ENCODE results near the gene FHIT.

FHIT gene

DNA sequence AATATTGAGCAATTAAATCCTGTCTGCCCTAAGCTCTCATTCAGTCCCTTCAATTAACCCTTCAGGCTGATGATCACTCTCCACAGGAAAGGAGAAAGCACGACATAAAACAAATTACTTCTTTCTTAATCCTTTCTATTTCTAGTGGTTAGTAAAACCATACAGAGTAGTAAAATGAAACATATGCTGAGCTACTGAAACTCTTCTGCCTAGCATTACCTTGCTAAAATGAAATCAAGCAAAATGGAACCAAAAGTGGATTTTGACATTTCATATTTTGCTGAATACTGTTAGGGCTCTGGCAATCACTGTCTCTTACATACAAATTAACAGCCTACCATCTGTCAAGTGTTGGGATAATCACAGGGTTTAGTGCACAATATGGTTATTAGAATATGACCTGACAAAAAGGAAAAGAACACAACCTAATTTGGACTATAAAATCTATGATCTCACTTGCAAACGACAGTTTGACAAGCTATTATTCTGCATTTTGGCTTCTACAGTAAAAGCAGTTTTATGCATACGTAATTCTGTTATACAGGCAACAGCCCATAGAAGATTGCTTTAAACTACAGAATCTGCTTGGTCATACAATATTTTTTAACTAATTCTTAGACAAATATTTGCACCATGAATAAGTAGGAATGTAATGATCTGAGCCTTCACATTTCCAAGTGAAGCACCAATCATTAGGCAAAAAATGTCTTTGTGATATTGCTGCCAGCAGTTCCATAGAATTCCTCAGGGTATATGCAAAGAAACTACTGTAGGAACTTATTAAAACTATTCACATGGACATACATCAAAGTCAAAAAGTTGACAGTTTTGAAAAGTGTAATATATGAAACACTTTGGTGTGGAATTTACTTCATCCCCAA, 105.0 kb downstream of the FHIT start:
- Histone ChIP-seq H3K79me2 (no peaks in the 10 kb centered on the region), H3K9ac (no peak overlapping the region), H2AFZ (no peak overlapping the region), H3K27me3 (ENCODE audit: control insufficient read depth, insufficient read depth, low read length) (no peaks in the 10 kb centered on the region), H3K36me3 (ENCODE audit: control insufficient read depth, insufficient read depth, low read length) (no peaks in the 10 kb centered on the region), H3K27ac (no peak overlapping the region), H3K4me1 (peaks cover 5% of the 10 kb centered on the region), H3K4me2 (ENCODE audit: low read length) (no peak overlapping the region), H3K9me3 (ENCODE audit: control insufficient read depth, low read length) (no peaks in the 10 kb centered on the region), H3K4me3 (ENCODE audit: low read depth, low read length) (no peak overlapping the region)
- TF ChIP-seq, protein P1, sequence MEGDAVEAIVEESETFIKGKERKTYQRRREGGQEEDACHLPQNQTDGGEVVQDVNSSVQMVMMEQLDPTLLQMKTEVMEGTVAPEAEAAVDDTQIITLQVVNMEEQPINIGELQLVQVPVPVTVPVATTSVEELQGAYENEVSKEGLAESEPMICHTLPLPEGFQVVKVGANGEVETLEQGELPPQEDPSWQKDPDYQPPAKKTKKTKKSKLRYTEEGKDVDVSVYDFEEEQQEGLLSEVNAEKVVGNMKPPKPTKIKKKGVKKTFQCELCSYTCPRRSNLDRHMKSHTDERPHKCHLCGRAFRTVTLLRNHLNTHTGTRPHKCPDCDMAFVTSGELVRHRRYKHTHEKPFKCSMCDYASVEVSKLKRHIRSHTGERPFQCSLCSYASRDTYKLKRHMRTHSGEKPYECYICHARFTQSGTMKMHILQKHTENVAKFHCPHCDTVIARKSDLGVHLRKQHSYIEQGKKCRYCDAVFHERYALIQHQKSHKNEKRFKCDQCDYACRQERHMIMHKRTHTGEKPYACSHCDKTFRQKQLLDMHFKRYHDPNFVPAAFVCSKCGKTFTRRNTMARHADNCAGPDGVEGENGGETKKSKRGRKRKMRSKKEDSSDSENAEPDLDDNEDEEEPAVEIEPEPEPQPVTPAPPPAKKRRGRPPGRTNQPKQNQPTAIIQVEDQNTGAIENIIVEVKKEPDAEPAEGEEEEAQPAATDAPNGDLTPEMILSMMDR (IDR thresholded peaks at IDR 0.05), result no peak

DNA sequence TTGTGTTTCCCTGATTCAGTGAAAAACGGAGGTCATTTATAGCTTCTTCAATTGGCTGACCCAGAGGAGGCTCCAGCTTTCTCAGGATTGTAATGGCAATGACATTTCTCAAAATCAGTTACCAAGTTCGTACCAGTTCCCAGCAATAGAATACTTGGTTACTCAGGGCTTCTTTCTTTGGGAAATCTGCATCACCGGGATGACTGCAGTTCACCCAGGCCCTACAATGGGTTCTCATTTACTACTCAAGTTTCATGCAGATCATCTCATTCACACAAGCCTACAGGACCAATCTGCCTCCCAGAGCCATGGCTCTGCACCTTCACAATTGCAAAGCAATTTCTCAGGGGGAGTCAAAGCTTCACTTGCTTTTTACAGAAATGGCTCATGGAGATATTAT, 109.6 kb downstream of the FHIT start:
- Histone ChIP-seq H3K4me2 (ENCODE audit: low read length) (peak overlapping the region; percentile 14), H3K9me3 (ENCODE audit: control insufficient read depth, low read length) (no peaks in the 10 kb centered on the region), H3K27me3 (ENCODE audit: control insufficient read depth, insufficient read depth, low read length) (no peaks in the 10 kb centered on the region), H3K36me3 (ENCODE audit: control insufficient read depth, insufficient read depth, low read length) (no peaks in the 10 kb centered on the region), H3K4me3 (ENCODE audit: low read depth, low read length) (no peak overlapping the region), H3K79me2 (peaks cover 6% of the 10 kb centered on the region), H3K27ac (peak overlapping the region; percentile 40), H3K4me1 (peaks cover 10% of the 10 kb centered on the region), H3K9ac (no peak overlapping the region), H2AFZ (no peak overlapping the region)
- TF ChIP-seq, protein P1 (IDR thresholded peaks at IDR 0.05), result no peak

DNA sequence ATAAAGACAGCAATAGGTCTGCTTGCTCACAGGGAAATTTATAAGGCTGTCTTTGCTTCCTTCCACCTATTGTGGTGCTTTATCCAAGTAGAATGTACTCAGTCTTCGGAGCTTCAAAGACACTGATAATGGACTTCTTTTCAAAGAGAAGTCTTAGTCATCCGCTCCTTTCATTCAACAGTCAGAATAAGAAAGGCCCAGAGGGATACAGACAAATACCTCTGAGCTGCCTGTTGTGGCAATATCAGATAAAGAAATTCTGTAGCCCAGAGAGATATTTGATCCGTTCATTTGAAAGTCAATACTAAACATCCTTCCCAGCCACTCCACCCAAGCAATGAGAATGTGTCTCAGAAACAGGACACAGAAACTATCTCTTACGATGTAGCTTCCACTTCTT, 110.0 kb downstream of the FHIT start:
- Histone ChIP-seq H3K27ac (peak overlapping the region; percentile 40), H2AFZ (peak overlapping the region; percentile 36), H3K36me3 (ENCODE audit: control insufficient read depth, insufficient read depth, low read length) (no peaks in the 10 kb centered on the region), H3K79me2 (peaks cover 6% of the 10 kb centered on the region), H3K9ac (no peak overlapping the region), H3K9me3 (ENCODE audit: control insufficient read depth, low read length) (no peaks in the 10 kb centered on the region), H3K4me1 (peaks cover 10% of the 10 kb centered on the region), H3K4me2 (ENCODE audit: low read length) (peak overlapping the region; percentile 14), H3K27me3 (ENCODE audit: control insufficient read depth, insufficient read depth, low read length) (no peaks in the 10 kb centered on the region), H3K4me3 (ENCODE audit: low read depth, low read length) (no peak overlapping the region)
- TF ChIP-seq, protein P1 (IDR thresholded peaks at IDR 0.05), result no peak

DNA sequence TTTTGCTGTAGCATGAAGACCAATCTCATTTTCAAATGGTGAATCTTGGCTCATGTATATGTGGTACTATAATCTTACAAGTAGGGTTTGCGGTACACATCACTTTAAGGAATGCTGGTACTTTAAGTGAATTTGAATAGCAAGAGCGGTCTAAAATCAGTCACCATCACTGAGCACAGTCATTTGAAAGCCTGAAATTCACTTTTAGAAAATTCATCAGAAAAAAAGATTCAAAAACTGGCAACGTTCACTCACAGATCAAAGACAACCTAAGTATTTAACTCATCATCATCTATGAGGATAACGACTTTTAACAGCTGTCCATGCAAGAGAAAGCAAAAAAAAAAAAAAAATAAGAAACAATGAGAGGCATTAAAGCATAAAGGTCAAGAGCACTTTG, 111.6 kb downstream of the FHIT start:
- Histone ChIP-seq H3K36me3 (ENCODE audit: control insufficient read depth, insufficient read depth, low read length) (no peaks in the 10 kb centered on the region), H3K27me3 (ENCODE audit: control insufficient read depth, insufficient read depth, low read length) (no peaks in the 10 kb centered on the region), H3K27ac (no peak overlapping the region), H2AFZ (no peak overlapping the region), H3K4me3 (ENCODE audit: low read depth, low read length) (no peak overlapping the region), H3K79me2 (peaks cover 6% of the 10 kb centered on the region), H3K9ac (no peak overlapping the region), H3K9me3 (ENCODE audit: control insufficient read depth, low read length) (no peaks in the 10 kb centered on the region), H3K4me2 (ENCODE audit: low read length) (no peak overlapping the region), H3K4me1 (peaks cover 10% of the 10 kb centered on the region)
- TF ChIP-seq, protein P1 (IDR thresholded peaks at IDR 0.05), result no peak

DNA sequence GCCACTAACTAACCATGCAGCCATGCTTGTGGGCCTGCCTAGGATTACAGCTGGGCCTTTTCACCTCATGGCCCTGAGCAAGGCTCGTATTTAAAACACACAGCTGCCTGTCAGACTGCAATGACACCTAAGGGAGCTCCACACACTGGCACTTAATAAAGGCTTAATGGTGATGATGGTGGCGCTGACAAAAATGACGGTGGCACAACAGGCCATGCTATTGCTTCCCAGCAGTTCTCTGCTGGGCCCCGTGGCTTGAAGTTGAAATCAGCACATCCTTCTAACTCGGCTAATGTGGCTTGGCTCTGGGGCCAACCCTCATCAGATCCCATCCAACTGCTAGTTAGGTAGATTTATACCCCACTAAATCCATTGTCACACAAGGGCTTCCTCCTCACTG, 112.9 kb downstream of the FHIT start:
- H3K9me3 ChIP-seq (ENCODE audit: control insufficient read depth, low read length), result no peaks in the 10 kb centered on the region
- H3K4me2 ChIP-seq (ENCODE audit: low read length), result no peak overlapping the region
- H2AFZ ChIP-seq, result no peak overlapping the region
- peaks cover 6% of the 10 kb centered on the region for H3K79me2 ChIP-seq
- H3K4me1 ChIP-seq, result peaks cover 10% of the 10 kb centered on the region
- H3K27ac ChIP-seq, result no peak overlapping the region
- H3K9ac ChIP-seq, result no peak overlapping the region
- TF ChIP-seq, protein P1 (IDR thresholded peaks at IDR 0.05), result no peak
- H3K36me3 ChIP-seq (ENCODE audit: control insufficient read depth, insufficient read depth, low read length), result no peaks in the 10 kb centered on the region
- H3K27me3 ChIP-seq (ENCODE audit: control insufficient read depth, insufficient read depth, low read length), result no peaks in the 10 kb centered on the region
- H3K4me3 ChIP-seq (ENCODE audit: low read depth, low read length), result no peak overlapping the region
